Measurements from ENCODE around the gene TMEM255A. TPM values are rescaled to one million over a fixed set of nuclear protein-coding genes. Genes with fewer than 3 reads are reported as not detected.

TMEM255A gene
- total and polyA plus RNA-seq, 2 experiments from 2014 or later = 0.21 to 0.28 TPM

DNA sequence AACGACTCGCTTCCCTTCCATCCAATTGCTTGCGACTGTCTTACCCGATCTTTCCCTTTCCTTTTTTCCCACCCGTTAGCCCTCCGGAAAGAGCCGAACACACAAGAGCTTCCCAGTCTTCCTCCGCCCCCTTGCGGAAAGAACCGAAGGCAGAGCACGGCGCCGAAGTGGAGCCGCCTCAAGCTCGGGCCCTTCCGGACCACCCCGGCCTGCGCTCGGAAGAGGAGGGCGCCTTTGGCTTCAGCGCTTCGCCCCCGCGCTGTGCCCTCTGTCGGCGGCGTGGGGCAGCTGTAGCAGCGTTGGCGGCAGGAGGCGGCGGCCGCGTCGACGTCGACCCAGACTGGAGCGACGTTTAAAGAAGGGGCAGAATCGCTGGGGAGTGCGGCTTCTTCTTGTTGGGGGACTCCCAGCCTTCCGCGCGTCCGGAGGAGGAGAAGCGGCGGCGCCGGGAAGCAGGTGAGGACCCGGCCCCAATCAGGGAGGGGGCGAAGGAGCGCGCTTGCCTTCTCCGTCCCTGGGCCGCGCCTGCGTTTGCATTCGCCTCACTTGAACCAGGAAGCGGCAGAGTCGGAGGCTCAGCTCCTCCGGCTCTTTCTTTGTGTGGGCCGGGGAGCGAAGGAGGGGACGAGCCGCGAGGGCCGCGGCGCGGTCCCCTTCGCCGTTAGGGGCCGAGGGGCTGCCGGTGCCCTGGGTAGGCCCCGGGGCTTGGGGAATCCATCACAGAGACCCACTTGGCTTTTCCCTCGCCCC, 60.6 kb downstream of the TMEM255A start, which contains the start of gene ZBTB33:
TSS of gene ZBTB33 (plus strand) at position 291 of the 750 bp plus-strand sequence. CDS start 2,604 bp downstream, outside the sequence.
- ATAC-seq = peak; percentile 99

DNA sequence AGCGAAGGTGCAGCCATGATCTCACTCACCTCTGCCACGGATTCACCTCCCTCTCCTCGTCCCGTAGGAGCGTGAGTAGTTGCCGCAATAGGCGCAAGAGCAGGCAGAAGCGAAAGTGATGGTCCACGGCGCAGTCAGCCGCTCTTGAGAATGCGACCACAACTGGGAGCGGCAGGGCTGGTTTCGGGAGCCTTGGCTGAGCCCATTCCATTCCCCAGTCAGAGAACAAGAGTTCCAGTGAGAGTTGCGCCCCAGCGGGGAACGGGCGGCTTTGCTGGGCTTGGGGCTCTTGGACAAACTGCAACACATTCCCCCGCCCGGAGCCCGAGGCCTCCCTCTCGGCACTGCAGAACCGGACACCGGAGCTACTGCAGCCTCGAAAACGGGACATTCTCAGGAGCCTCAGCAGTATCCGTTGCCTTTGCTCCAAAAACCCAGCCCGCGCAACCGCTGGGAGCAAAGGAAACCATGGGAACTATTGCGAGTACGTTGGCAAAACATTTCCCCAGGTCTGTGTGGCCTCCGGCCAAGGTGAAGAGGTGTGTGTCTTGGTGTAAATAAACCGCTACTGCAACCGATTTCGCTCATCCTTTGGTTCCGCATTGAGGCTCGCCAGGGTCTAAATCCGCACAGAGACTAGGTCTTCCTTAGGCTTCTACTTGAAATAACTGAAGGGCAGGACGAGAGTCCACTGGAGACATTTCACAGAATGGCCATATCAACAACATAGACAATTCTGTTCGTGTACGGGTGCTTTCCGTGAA, 66.3 kb downstream of the TMEM255A start:
- peak overlapping the region; percentile 83 for H3K4me3 ChIP-seq
- no peaks in the 10 kb centered on the region for H3F3A ChIP-seq (replicated peaks; ENCODE audit: low read depth)
- Mint-ChIP-seq H3K27me3 (ENCODE audit: insufficient read depth, low read depth, poor library complexity) (peaks cover 2% of the 10 kb centered on the region), H3K4me1 (peaks cover 5% of the 10 kb centered on the region; the same call in 2 of the 3 replicates), H3K9me3 (no peaks in the 10 kb centered on the region), H3K27ac (peak overlapping the region; percentile 94), H3K4me3 (peak overlapping the region; percentile 91), H3K36me3 (ENCODE audit: low read depth) (no peaks in the 10 kb centered on the region)
- H3K9me2 ChIP-seq (ENCODE audit: insufficient read depth) = no peaks in the 10 kb centered on the region
- H3K4me1 ChIP-seq (ENCODE audit: insufficient read depth) = 0 out of 2 replicates have a peak, but pooled peaks cover 4% of the 10 kb centered on the region
- H3K36me3 ChIP-seq (ENCODE audit: insufficient read depth) = no peaks in the 10 kb centered on the region
- ATAC-seq = peak; percentile 97
- peak overlapping the region; percentile 90 for H2AFZ ChIP-seq
- peaks cover 19% of the 10 kb centered on the region for H3K79me2 ChIP-seq (replicated peaks; ENCODE audit: insufficient read depth)
- peak overlapping the region; percentile 64; the same call in 1 of the 2 replicates for H3K27ac ChIP-seq (ENCODE audit: low read depth)
- peaks cover 23% of the 10 kb centered on the region; the same call in 1 of the 2 replicates for H3K27me3 ChIP-seq (ENCODE audit: insufficient read depth)
- peak; percentile 81 for DNase-seq (ENCODE audit: low spot score)
- no peaks in the 10 kb centered on the region for H4K20me1 ChIP-seq (replicated peaks; ENCODE audit: insufficient read depth)
- H3K4me2 ChIP-seq = peak overlapping the region; percentile 92
- TF ChIP-seq POLR2AphosphoS5 (IDR thresholded peaks at IDR 0.05; ENCODE audit: low read depth) (0 out of 2 replicates have a peak, but pooled peaks have one; percentile 36), CREB1 (CRISPR knock-in tag; IDR thresholded peaks at IDR 0.05; ENCODE audit: low read depth) (0 out of 2 replicates have a peak, but pooled peaks have one; percentile 30), JUNB (IDR thresholded peaks at IDR 0.05; ENCODE audit: unreplicated experiment) (no peak), STAT1 (IDR thresholded peaks at IDR 0.05; ENCODE audit: unreplicated experiment) (no peak), ZNF331 (CRISPR knock-in tag; IDR thresholded peaks at IDR 0.05; ENCODE audit: low read depth) (no peak)
- TF ChIP-seq, protein P1, sequence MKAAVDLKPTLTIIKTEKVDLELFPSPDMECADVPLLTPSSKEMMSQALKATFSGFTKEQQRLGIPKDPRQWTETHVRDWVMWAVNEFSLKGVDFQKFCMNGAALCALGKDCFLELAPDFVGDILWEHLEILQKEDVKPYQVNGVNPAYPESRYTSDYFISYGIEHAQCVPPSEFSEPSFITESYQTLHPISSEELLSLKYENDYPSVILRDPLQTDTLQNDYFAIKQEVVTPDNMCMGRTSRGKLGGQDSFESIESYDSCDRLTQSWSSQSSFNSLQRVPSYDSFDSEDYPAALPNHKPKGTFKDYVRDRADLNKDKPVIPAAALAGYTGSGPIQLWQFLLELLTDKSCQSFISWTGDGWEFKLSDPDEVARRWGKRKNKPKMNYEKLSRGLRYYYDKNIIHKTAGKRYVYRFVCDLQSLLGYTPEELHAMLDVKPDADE (IDR thresholded peaks at IDR 0.05) = no peak
- TF ChIP-seq, protein P2, sequence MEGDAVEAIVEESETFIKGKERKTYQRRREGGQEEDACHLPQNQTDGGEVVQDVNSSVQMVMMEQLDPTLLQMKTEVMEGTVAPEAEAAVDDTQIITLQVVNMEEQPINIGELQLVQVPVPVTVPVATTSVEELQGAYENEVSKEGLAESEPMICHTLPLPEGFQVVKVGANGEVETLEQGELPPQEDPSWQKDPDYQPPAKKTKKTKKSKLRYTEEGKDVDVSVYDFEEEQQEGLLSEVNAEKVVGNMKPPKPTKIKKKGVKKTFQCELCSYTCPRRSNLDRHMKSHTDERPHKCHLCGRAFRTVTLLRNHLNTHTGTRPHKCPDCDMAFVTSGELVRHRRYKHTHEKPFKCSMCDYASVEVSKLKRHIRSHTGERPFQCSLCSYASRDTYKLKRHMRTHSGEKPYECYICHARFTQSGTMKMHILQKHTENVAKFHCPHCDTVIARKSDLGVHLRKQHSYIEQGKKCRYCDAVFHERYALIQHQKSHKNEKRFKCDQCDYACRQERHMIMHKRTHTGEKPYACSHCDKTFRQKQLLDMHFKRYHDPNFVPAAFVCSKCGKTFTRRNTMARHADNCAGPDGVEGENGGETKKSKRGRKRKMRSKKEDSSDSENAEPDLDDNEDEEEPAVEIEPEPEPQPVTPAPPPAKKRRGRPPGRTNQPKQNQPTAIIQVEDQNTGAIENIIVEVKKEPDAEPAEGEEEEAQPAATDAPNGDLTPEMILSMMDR (conservative IDR thresholded peaks at IDR 0.05; ENCODE audit: low read depth in 2 of 2) = no peak
- TF ChIP-seq, protein P3, sequence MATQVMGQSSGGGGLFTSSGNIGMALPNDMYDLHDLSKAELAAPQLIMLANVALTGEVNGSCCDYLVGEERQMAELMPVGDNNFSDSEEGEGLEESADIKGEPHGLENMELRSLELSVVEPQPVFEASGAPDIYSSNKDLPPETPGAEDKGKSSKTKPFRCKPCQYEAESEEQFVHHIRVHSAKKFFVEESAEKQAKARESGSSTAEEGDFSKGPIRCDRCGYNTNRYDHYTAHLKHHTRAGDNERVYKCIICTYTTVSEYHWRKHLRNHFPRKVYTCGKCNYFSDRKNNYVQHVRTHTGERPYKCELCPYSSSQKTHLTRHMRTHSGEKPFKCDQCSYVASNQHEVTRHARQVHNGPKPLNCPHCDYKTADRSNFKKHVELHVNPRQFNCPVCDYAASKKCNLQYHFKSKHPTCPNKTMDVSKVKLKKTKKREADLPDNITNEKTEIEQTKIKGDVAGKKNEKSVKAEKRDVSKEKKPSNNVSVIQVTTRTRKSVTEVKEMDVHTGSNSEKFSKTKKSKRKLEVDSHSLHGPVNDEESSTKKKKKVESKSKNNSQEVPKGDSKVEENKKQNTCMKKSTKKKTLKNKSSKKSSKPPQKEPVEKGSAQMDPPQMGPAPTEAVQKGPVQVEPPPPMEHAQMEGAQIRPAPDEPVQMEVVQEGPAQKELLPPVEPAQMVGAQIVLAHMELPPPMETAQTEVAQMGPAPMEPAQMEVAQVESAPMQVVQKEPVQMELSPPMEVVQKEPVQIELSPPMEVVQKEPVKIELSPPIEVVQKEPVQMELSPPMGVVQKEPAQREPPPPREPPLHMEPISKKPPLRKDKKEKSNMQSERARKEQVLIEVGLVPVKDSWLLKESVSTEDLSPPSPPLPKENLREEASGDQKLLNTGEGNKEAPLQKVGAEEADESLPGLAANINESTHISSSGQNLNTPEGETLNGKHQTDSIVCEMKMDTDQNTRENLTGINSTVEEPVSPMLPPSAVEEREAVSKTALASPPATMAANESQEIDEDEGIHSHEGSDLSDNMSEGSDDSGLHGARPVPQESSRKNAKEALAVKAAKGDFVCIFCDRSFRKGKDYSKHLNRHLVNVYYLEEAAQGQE (IDR thresholded peaks at IDR 0.05; ENCODE audit: unreplicated experiment) = no peak

More for the DNA sequence above, 60.6 kb downstream of the TMEM255A start, which contains the start of gene ZBTB33:
- Mint-ChIP-seq H3K27ac (peak within 1 kb of the TSS; percentile 88), H3K4me1 (peaks cover 5% of the 10 kb centered on the region), H3K36me3 (ENCODE audit: low read depth) (peaks cover 23% of the 10 kb centered on the region), H3K9me3 (no peaks in the 10 kb centered on the region), H3K4me3 (peak within 1 kb of the TSS; percentile 95), H3K27me3 (ENCODE audit: insufficient read depth, low read depth, poor library complexity) (no peaks in the 10 kb centered on the region)
- Histone ChIP-seq H3K4me1 (ENCODE audit: insufficient read depth) (peaks cover 4% of the 10 kb centered on the region; the same call in 1 of the 2 replicates), H3K27me3 (ENCODE audit: insufficient read depth) (peaks cover 23% of the 10 kb centered on the region; the same call in 1 of the 2 replicates), H3F3A (replicated peaks; ENCODE audit: low read depth) (no peaks in the 10 kb centered on the region), H4K20me1 (replicated peaks; ENCODE audit: insufficient read depth) (peaks cover 4% of the 10 kb centered on the region), H3K9me2 (ENCODE audit: insufficient read depth) (no peaks in the 10 kb centered on the region), H3K4me3 (peak within 1 kb of the TSS; percentile 73), H3K4me2 (peak within 1 kb of the TSS; percentile 86), H3K36me3 (ENCODE audit: insufficient read depth) (0 out of 2 replicates have a peak, but pooled peaks cover 3% of the 10 kb centered on the region), H2AFZ (0 out of 2 replicates have a peak within 1 kb of the TSS, but pooled peaks have one; percentile 43), H3K79me2 (replicated peaks; ENCODE audit: insufficient read depth) (peaks cover 12% of the 10 kb centered on the region), H3K27ac (ENCODE audit: low read depth) (peak within 1 kb of the TSS; percentile 77)
- TF ChIP-seq, protein P2 (conservative IDR thresholded peaks at IDR 0.05; ENCODE audit: low read depth in 2 of 2) = peak; percentile 34 to 58
- TF ChIP-seq POLR2AphosphoS5 (IDR thresholded peaks at IDR 0.05; ENCODE audit: low read depth) (peak; percentile 53; the same call in 1 of the 2 replicates), STAT1 (IDR thresholded peaks at IDR 0.05; ENCODE audit: unreplicated experiment) (no peak), CREB1 (CRISPR knock-in tag; IDR thresholded peaks at IDR 0.05; ENCODE audit: low read depth) (peak; percentile 58; the same call in 1 of the 2 replicates), ZNF114 (CRISPR knock-in tag; IDR thresholded peaks at IDR 0.05) (no peak), ZNF331 (CRISPR knock-in tag; IDR thresholded peaks at IDR 0.05; ENCODE audit: low read depth) (no peak)
- peak; percentile 94 for DNase-seq (ENCODE audit: low spot score)
